NT2/D1 (cell line): ENCODE results near the gene AKR1B15.

Source experiments
- DNase-seq: peaks from one replicate; pipeline ENCODE4 v3.0.0-alpha.2; 2011; ENCODE audit warnings: low read depth, low spot score
- H3K27me3 ChIP-seq: 2 replicates; pipeline ENCODE4 v1.6.0; 2011; ENCODE audit warnings: mild to moderate bottlenecking; ENCODE audit not compliant: insufficient read length, insufficient read depth
- H3K36me3 ChIP-seq: 2 replicates; pipeline ENCODE4 v1.6.1; 2011; ENCODE audit warnings: mild to moderate bottlenecking, low read length, mixed read lengths; ENCODE audit not compliant: insufficient read depth, insufficient read length
- H3K4me1 ChIP-seq: 2 replicates; pipeline ENCODE4 v1.5.1; 2011; ENCODE audit not compliant: insufficient read depth, insufficient read length
- H3K4me3 ChIP-seq: 2 replicates; pipeline ENCODE4 v1.5.1; 2011; ENCODE audit warnings: low read depth; ENCODE audit not compliant: insufficient read length
- H3K9ac ChIP-seq: 2 replicates; pipeline ENCODE4 v1.6.0; 2011; ENCODE audit warnings: low read depth; ENCODE audit not compliant: insufficient read length
- H3K9me3 ChIP-seq: 2 replicates; pipeline ENCODE4 v1.5.1; 2011; ENCODE audit warnings: mild to moderate bottlenecking, low read length; ENCODE audit not compliant: insufficient read depth
- SUZ12 ChIP-seq: IDR thresholded peaks from 2 replicates; pipeline ENCODE4 v1.6.1; 2011; ENCODE audit not compliant: insufficient read length, insufficient read depth; ENCODE audit errors: extremely low read depth
- YY1 ChIP-seq: IDR thresholded peaks from 2 replicates; pipeline ENCODE4 v1.6.1; 2011; ENCODE audit not compliant: insufficient read length, insufficient read depth
- ZNF274 ChIP-seq: IDR thresholded peaks from 2 replicates; pipeline ENCODE4 v1.6.1; 2011; ENCODE audit warnings: mild to moderate bottlenecking, low read depth, low read length

The AKR1B15 gene

GRCh38 chr7:134622303-134622995, 73.5 kb downstream of the AKR1B15 start:
- TF ChIP-seq SUZ12 (no peak), ZNF274 (no peak), YY1 (no peak)
- DNase-seq, result no peak
- H3K4me1 ChIP-seq, result no peaks in the 10 kb centered on the region
- H3K27me3 ChIP-seq, result no peaks in the 10 kb centered on the region
- no peak overlapping the region for H3K9ac ChIP-seq
- no peaks in the 10 kb centered on the region for H3K36me3 ChIP-seq
- no peaks in the 10 kb centered on the region for H3K9me3 ChIP-seq
- H3K4me3 ChIP-seq, result no peak overlapping the region

DNA sequence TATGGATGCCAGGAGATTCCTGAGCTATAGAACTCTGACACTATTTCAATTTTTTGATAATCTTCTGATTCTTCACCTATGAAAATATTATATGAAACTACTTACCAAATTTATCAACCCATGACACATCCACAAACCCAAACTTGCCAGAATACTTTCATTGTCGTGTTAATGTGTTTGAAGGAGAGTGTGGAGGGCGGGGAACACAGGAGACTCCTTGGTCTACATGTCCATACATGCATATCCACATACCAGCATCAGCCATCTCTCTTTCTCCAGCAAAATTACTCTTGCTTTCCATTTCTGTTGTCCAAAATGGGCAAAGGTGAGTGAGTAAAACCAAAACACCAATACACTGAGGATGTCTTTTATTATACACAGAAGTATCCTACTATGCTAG, 74.3 kb downstream of the AKR1B15 start:
- DNase-seq, result no peak
- H3K36me3 ChIP-seq, result no peaks in the 10 kb centered on the region

DNA sequence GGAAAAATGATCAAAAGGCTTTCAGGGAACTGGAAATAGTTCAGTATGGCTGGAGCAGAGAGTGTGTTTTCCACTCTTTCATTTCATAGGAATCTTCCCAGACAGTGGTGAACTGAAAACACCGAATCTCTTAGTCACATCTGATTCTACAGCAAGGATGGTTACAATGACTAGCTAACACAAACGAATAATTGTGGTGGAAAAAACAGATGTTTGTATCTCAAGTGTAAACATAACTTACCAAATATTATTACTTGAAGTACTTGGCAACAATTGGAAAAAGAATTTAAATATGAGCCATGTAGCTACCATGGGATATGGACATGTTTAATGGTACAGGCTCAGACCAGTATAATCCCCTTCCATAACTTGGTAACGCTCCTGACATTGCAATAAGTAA, 76.6 kb downstream of the AKR1B15 start:
- H3K36me3 ChIP-seq, result no peaks in the 10 kb centered on the region
- H3K4me1 ChIP-seq, result no peaks in the 10 kb centered on the region
- H3K27me3 ChIP-seq, result no peaks in the 10 kb centered on the region
- TF ChIP-seq YY1, result no peak
- TF ChIP-seq ZNF274, result no peak
- TF ChIP-seq SUZ12, result no peak
- no peak overlapping the region for H3K9ac ChIP-seq
- no peaks in the 10 kb centered on the region for H3K9me3 ChIP-seq
- DNase-seq, result no peak
- no peak overlapping the region for H3K4me3 ChIP-seq

More for the DNA sequence above, 74.3 kb downstream of the AKR1B15 start:
- H3K9ac ChIP-seq, result no peak overlapping the region
- H3K4me1 ChIP-seq, result no peaks in the 10 kb centered on the region
- no peaks in the 10 kb centered on the region for H3K27me3 ChIP-seq
- TF ChIP-seq YY1 (no peak), ZNF274 (no peak), SUZ12 (no peak)
- no peaks in the 10 kb centered on the region for H3K9me3 ChIP-seq
- no peak overlapping the region for H3K4me3 ChIP-seq

DNA sequence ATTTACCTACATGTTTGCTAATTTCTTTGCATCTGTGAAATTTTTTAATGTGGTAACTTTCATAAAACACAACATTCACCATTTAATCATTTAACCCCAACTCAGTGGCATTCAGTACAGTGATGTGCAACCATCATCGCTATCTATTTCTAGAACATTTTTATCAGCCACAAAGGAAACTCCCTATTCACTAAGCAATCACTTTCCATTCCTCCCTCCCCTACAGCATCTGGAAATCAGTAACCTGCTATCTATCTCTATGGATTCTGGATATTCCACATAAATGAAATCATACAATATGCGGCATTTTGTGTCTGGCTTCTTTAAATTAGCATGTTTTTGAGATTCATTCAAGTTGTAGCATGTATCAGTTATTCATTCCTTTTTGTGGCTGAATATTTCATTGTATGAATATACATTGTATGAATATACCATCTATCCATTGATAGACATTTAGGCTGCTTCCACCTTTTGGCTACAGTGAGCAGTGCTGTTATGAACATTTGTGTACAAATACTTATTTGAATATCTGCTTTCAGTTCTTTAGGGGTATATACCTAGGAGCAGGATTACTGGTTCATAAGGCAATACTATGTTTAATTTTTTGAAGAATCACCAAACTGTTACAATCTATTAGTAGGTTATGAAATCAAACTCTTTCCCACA, 78.3 kb downstream of the AKR1B15 start:
- Histone ChIP-seq H3K9me3 (no peaks in the 10 kb centered on the region), H3K4me1 (no peaks in the 10 kb centered on the region), H3K36me3 (no peaks in the 10 kb centered on the region), H3K9ac (no peak overlapping the region), H3K27me3 (no peaks in the 10 kb centered on the region), H3K4me3 (no peak overlapping the region)
- no peak for DNase-seq
- no peak for TF ChIP-seq SUZ12
- no peak for TF ChIP-seq YY1
- TF ChIP-seq ZNF274, result no peak

- H3K27me3 ChIP-seq, result no peaks in the 10 kb centered on the region
- DNase-seq, result no peak
- no peak overlapping the region for H3K9ac ChIP-seq
- no peak overlapping the region for H3K4me3 ChIP-seq
- H3K36me3 ChIP-seq, result no peaks in the 10 kb centered on the region
- no peaks in the 10 kb centered on the region for H3K4me1 ChIP-seq
- no peaks in the 10 kb centered on the region for H3K9me3 ChIP-seq
- no peak for TF ChIP-seq SUZ12
- no peak for TF ChIP-seq YY1
- TF ChIP-seq ZNF274, result no peak
Measured at GRCh38 chr7:134627775-134628153, 78.9 kb downstream of the AKR1B15 start.

DNA sequence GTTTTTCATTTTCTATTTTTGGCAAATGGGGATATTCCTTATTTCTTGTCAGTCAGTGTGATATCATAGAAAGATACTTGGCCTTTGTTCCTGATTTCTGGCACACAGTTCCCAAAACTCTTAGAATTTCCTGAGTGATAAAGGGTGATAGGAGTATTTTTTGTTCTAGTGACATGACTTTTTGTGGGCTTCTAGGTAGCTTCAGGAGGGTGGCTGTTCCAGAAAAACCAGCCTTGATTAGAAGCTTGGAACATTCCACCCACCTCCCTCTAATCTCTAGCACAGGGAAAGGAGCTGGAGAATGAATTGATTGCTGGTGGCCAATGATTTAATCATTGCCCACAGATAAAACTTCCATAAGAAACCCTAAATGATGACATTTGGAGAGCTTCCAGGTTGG, 80.5 kb downstream of the AKR1B15 start:
- no peak for TF ChIP-seq SUZ12
- no peaks in the 10 kb centered on the region for H3K4me1 ChIP-seq
- H3K36me3 ChIP-seq, result no peaks in the 10 kb centered on the region
- no peak overlapping the region for H3K4me3 ChIP-seq
- no peak overlapping the region for H3K9ac ChIP-seq
- DNase-seq, result no peak
- no peaks in the 10 kb centered on the region for H3K27me3 ChIP-seq
- no peaks in the 10 kb centered on the region for H3K9me3 ChIP-seq
